Thymus (tissue), 11 donors: ENCODE results near the gene CCDC102B. TPM values are rescaled to one million over a fixed set of nuclear protein-coding genes. Genes with fewer than 3 reads are reported as not detected.
A peak's percentile ranks its signal among the peaks of the same experiment; 100 is the strongest.

ENCODE experiments used
- DNase-seq, 9 donors: peaks; one replicate each; pipeline ENCODE4 v3.0.0-alpha.2; 2013; ENCODE audit warnings: low spot score in 9 of 9, low read depth in 6 of 9, missing footprints in 1 of 9
- H3K27ac ChIP-seq, 2 donors: one replicate each; pipeline ENCODE4 v1.5.1; 2013; ENCODE audit warnings: control low read depth in 1 of 2, low read depth in 1 of 2, low read length in 1 of 2, mild to moderate bottlenecking in 1 of 2, moderate library complexity in 1 of 2
- H3K27me3 ChIP-seq, 2 donors: one replicate each; pipeline ENCODE4 v1.5.1; 2013; ENCODE audit warnings: low read length in 1 of 2; ENCODE audit not compliant: control insufficient read depth in 2 of 2, insufficient read depth in 1 of 2
- H3K36me3 ChIP-seq, 2 donors: one replicate each; pipeline ENCODE4 v1.5.1; 2013; ENCODE audit warnings: low read length in 1 of 2, mild to moderate bottlenecking in 1 of 2, moderate library complexity in 1 of 2; ENCODE audit not compliant: control insufficient read depth in 2 of 2, insufficient read depth in 2 of 2
- H3K4me1 ChIP-seq, 2 donors: one replicate each; pipeline ENCODE4 v1.5.1; 2013; ENCODE audit warnings: low read length in 2 of 2; ENCODE audit not compliant: control insufficient read depth in 2 of 2, insufficient read depth in 2 of 2
- H3K4me3 ChIP-seq, 2 donors: one replicate each; pipeline ENCODE4 v1.5.1; 2013; ENCODE audit warnings: low read length in 2 of 2, control low read depth in 1 of 2, mild to moderate bottlenecking in 1 of 2
- H3K9me3 ChIP-seq, 2 donors: one replicate each; pipeline ENCODE4 v1.5.1; 2013; ENCODE audit warnings: low read length in 1 of 2, mild to moderate bottlenecking in 1 of 2; ENCODE audit not compliant: control insufficient read depth in 2 of 2, insufficient read depth in 1 of 2
- whole genome bisulfite sequencing: extraction: QIAGEN DNeasy Blood & Tissue Kit; methylation state at CpG from one replicate; pipeline ENCODE4 v1.1.7; 2013; 5-methylcytosine and 5-hydroxymethylcytosine counted together
- polyA plus RNA-seq: library from polyadenylated mRNA; stranded (reverse); fragments of 200-250 nt; gene quantifications from one replicate; pipeline ENCODE4 v1.2.3, GENCODE V29; 2013
- total RNA-seq: library from RNA; stranded (reverse); fragments of 120-200 nt; gene quantifications from one replicate; pipeline ENCODE4 v1.2.4, GENCODE V29; 2013
- donor health status: healthy.

The CCDC102B gene
- total and polyA plus RNA-seq, 2 donors, result 3.0 to 6.1 TPM

DNA sequence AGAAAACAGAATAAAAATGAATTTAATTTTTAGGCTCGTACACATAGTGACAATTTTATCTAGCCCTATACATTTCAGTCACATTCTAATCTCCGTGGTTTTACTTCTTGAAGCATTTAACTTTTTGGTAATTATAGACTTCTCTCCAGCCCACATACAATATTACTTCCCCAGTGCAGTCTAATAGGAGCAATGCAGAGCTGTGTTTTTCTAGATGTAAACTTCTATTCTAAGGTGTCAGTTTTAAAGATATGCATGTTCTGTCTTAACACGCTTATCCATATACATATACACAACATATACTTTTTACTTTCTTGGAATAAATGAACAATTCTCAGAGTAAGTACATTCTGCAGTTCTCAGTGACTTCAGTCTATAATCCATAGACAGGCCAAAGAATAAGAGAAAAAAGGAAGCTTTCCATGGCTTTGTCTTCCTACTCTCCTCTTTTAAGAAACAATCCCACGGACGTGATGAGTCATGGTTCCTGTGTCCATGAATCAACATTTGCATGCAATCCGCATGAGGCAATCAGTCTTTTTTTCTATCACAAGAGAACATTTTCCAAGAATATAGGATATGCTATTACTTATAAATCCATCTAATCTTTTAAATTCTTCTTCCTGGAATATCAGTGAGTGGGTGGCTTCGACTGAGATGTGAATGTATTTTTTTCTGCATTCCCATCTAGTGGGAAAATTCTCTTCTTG is 42.8 kb downstream of the CCDC102B start:
- Histone ChIP-seq H3K9me3 (no peaks in the 10 kb centered on the region), H3K4me3 (no peak overlapping the region), H3K36me3 (no peaks in the 10 kb centered on the region), H3K27ac (no peak overlapping the region), H3K4me1 (no peaks in the 10 kb centered on the region), H3K27me3 (no peaks in the 10 kb centered on the region)
- 82% methylated on average over 7 of the region's 7 CpGs for WGBS
- no peak for DNase-seq

DNA sequence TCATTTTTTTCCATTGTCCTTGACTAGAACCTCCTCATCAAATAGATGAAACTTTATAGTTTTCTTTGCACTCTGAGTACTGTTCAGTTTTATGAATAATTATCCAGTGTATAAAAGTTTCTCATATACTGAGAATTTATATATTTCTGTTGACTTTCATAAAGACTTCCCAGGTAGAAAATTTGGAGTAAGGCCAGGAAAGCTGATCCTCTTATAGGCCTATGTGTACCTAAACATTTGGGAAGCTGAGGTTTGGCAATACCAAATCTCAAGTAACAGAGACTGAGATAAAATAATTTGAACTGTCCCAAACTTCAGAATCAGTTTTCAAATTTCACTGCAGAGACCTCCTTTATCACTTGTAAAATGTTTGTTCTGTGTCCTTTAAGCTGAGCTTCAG is 43.4 kb downstream of the CCDC102B start:
- no peak for DNase-seq
- Histone ChIP-seq H3K4me3 (no peak overlapping the region), H3K27me3 (no peaks in the 10 kb centered on the region), H3K27ac (no peak overlapping the region), H3K36me3 (no peaks in the 10 kb centered on the region), H3K4me1 (no peaks in the 10 kb centered on the region), H3K9me3 (no peaks in the 10 kb centered on the region)

DNA sequence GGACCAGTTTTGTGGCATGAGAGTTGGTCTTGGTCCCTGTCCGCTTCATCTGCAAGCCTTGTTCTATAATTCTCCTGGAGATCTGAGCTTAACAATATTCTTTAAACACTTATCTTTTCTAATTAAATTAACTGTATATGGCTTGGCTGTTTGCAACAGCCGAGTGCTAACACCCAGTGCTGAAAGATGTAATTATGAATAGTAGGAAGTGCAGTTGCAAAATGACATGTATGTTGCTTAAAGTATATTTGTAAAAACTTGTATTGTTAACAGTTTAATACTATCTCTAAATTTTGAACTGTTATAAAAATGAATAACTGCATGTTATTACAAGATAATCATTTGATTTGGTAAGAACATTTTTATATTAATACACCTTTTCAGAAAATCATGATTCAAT is 45.1 kb downstream of the CCDC102B start:
- DNase-seq, result no peak
- H3K4me3 ChIP-seq, result no peak overlapping the region
- H3K4me1 ChIP-seq, result no peaks in the 10 kb centered on the region
- no peak overlapping the region for H3K27ac ChIP-seq
- 93% methylated on average over 2 of the region's 2 CpGs for WGBS
- H3K27me3 ChIP-seq, result no peaks in the 10 kb centered on the region
- no peaks in the 10 kb centered on the region for H3K36me3 ChIP-seq
- H3K9me3 ChIP-seq, result no peaks in the 10 kb centered on the region

DNA sequence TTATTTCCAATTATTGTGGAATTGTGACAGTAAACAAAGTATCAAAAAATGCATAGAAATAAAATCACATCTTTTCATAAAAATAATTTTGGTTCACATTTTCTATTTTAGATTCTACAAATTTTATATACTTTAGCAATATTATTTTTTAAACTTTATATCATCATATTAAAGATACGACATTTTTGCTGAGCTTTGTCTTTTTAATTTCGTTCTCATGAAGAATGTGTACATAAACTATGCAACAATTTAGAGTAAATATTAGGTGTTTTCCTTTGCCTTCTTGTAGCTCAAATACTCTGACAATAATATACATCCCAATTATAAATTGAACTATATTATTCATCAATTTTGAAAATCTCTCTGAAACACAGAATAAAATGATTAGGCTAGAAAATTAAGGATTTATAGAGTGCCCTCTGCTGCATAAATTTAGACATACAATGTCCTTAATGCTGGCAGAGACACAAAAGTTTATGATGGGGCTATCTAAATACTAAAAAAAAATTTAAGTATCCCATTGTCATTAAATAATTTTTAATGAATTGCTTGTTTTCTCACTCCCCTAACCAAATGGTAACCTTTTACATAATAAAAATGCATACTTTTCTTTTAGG is 45.7 kb downstream of the CCDC102B start:
- Histone ChIP-seq H3K9me3 (no peaks in the 10 kb centered on the region), H3K27me3 (no peaks in the 10 kb centered on the region), H3K4me3 (no peak overlapping the region), H3K27ac (no peak overlapping the region), H3K4me1 (no peaks in the 10 kb centered on the region), H3K36me3 (no peaks in the 10 kb centered on the region)
- no peak for DNase-seq
- WGBS, result 95% methylated on average over 2 of the region's 2 CpGs

DNA sequence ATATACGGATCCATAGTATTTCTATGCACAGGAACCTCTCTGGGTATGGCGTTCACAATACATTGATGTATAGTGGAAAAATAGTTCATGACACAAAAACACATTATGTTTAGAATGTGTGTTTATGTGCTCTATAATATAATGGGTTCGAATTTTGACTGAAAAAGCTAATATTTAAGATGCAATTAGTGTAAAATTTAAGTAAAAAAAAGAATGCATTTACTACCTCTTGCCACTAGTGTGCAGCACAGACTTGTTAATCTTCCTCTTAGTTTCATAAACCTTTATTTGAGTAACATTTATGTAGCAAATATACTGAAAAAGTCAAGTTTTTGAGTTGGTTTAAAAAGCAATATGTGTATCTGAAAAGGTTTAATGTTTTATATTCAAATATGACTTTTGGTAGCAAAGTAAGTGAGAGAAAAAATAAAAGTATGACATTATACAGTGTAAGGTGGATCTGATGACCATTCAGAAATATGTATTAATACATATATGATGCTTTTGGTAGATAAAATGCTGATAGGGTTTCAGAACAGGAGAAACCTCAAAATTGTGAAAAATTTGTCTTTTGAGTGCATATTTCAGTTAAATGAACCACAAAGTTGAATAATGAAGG is 49.4 kb downstream of the CCDC102B start:
- no peaks in the 10 kb centered on the region for H3K9me3 ChIP-seq
- DNase-seq, result peak in 2 of 9 donors; percentile 4 to 5
- H3K4me3 ChIP-seq, result no peak overlapping the region
- no peaks in the 10 kb centered on the region for H3K27me3 ChIP-seq
- no peaks in the 10 kb centered on the region for H3K4me1 ChIP-seq
- 66% methylated on average over 3 of the region's 3 CpGs for WGBS
- H3K27ac ChIP-seq, result no peak overlapping the region
- no peaks in the 10 kb centered on the region for H3K36me3 ChIP-seq

DNA sequence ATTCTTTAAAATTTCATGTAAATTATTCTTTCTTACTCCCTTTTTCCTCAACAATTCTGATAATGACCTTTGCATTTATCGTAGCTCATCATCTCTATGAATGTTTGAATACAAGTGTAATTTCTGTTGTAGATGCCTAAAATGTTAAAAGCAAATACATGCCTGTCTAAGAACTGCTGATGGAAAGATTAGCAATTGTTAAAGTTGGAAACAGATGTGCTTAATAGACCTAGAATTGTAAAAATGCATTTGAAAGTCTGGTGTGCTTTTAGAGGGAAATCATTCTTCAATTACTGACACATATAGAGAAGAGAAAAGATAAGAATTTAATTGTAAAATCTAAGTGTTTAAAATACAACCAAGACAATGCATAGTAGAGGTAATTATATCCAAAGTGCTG is 50.4 kb downstream of the CCDC102B start:
- 89% methylated on average over 1 of the region's 1 CpG for WGBS
- Histone ChIP-seq H3K27me3 (no peaks in the 10 kb centered on the region), H3K9me3 (no peaks in the 10 kb centered on the region)

DNA sequence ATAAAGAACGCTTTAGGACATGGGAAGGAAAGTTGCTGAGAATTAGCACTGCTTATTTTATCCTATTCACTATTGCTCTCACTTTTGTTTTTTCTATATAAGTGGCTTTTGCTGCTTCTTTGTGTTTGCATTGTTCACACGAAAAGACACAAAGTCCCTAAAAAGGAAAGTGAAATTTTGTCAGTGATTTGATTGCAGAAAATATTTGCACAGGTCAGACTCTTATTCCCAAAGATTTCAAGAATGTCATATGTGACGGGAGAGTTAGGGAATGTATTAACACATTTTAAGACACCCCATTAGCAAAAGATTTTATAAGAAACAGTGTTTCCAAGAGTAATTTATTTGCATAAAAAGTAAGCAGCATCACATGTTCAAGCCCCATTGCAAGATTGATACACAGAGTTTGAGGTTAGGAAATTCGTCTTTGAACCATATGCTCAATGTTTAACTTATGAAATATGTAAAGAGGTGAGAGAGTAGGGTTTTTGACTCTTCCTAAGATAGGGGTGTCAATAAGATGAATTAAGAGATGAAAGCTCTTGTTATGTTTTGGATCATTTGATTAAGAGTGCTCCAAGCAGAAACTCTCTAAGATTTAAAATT is 57.0 kb downstream of the CCDC102B start:
- WGBS, result 91% methylated on average over 4 of the region's 4 CpGs
- Histone ChIP-seq H3K9me3 (no peaks in the 10 kb centered on the region), H3K4me1 (no peaks in the 10 kb centered on the region), H3K36me3 (no peaks in the 10 kb centered on the region), H3K27ac (no peak overlapping the region), H3K27me3 (no peaks in the 10 kb centered on the region), H3K4me3 (no peak overlapping the region)
- DNase-seq, result no peak

More for the DNA sequence above, 50.4 kb downstream of the CCDC102B start:
- no peak for DNase-seq
- Histone ChIP-seq H3K4me1 (no peaks in the 10 kb centered on the region), H3K36me3 (no peaks in the 10 kb centered on the region), H3K4me3 (no peak overlapping the region), H3K27ac (no peak overlapping the region)

DNA sequence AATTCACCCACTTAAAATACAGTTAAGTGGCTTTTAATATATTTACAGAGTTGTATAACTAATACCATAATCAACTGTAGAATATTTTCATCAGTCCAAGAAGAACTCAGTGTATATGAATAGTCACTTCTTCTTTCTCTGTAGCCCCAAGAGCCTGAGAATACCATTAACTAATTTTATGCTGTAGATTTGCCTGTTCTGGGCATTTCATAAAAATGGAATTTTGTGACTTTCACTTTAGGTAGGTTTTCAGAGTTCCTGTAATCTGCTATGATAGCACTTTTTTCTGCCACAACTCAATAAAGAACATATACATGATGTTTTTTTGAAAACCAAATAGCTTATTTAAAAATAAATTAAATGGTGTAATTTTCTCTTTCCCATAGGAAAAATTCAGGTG is 57.6 kb downstream of the CCDC102B start:
- H3K4me3 ChIP-seq, result no peak overlapping the region
- no peaks in the 10 kb centered on the region for H3K27me3 ChIP-seq
- H3K36me3 ChIP-seq, result no peaks in the 10 kb centered on the region
- H3K27ac ChIP-seq, result no peak overlapping the region
- no peak for DNase-seq
- H3K4me1 ChIP-seq, result no peaks in the 10 kb centered on the region
- no peaks in the 10 kb centered on the region for H3K9me3 ChIP-seq

DNA sequence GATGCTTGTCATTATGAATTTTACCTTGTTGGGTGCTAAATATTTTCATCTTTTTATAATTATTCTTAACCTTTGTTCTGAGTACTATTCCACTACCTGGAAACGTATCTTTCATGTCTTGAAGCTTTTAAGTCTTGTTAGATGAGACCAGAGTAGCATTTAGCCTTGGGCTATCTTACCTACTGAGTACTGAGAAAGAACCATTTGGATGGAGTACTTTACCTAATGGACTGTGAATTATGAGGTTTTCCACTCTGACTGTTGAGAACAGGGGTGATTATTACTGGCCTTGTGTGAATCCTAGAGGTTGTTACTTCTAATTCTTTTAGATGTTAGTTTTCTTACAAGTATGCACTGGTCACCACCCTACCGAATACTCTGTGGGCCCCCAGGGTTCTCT is 63.5 kb downstream of the CCDC102B start:
- Histone ChIP-seq H3K4me3 (no peak overlapping the region), H3K36me3 (no peaks in the 10 kb centered on the region), H3K27me3 (no peaks in the 10 kb centered on the region), H3K4me1 (no peaks in the 10 kb centered on the region), H3K9me3 (no peaks in the 10 kb centered on the region), H3K27ac (no peak overlapping the region)
- DNase-seq, result no peak
- 92% methylated on average over 2 of the region's 2 CpGs for WGBS
